Neural progenitor cell (in vitro differentiated cells): ENCODE results near the gene LAMC1. TPM values are rescaled to one million over a fixed set of nuclear protein-coding genes. Genes with fewer than 3 reads are reported as not detected.

Experiments
- DNase-seq: peaks from one replicate; pipeline ENCODE4 v3.0.0-alpha.2; 2016; ENCODE audit warnings: low spot score
- H2AFZ ChIP-seq: fragments of 200-600 bp; sonication (generic); replicated peaks from 2 replicates; pipeline ENCODE4 v1.6.1; 2016; ENCODE audit warnings: antibody characterized with exemption
- H3F3A ChIP-seq: fragments of 200-600 bp; sonication (generic); 2 replicates; pipeline ENCODE4 v1.6.1; 2016; ENCODE audit warnings: antibody characterized with exemption, low read depth
- H3K27ac ChIP-seq: fragments of 200-600 bp; sonication (generic); 2 replicates; pipeline ENCODE4 v1.5.1; 2016; ENCODE audit warnings: mild to moderate bottlenecking
- H3K27me3 ChIP-seq: fragments of 200-600 bp; sonication (generic); 2 replicates; pipeline ENCODE4 v1.6.1; 2016; ENCODE audit warnings: mild to moderate bottlenecking, moderate library complexity
- H3K36me3 ChIP-seq: fragments of 200-600 bp; sonication (generic); 2 replicates; pipeline ENCODE4 v1.5.1; 2016
- H3K4me1 ChIP-seq: fragments of 200-600 bp; sonication (generic); 2 replicates; pipeline ENCODE4 v1.6.1; 2016; ENCODE audit warnings: mixed run types
- H3K4me2 ChIP-seq: fragments of 200-600 bp; sonication (generic); 2 replicates; pipeline ENCODE4 v1.6.1; 2016
- H3K4me3 ChIP-seq: fragments of 200-600 bp; sonication (generic); 2 replicates; pipeline ENCODE4 v1.5.1; 2016
- H3K79me2 ChIP-seq: fragments of 200-600 bp; sonication (generic); 2 replicates; pipeline ENCODE4 v1.6.1; 2016; ENCODE audit warnings: low read depth
- H3K9ac ChIP-seq: fragments of 200-600 bp; sonication (generic); 2 replicates; pipeline ENCODE4 v1.6.1; 2016
- H3K9me3 ChIP-seq: fragments of 200-600 bp; sonication (generic); 2 replicates; pipeline ENCODE4 v1.5.1; 2016; ENCODE audit warnings: low read depth
- H4K20me1 ChIP-seq: fragments of 200-600 bp; sonication (generic); 2 replicates; pipeline ENCODE4 v1.6.1; 2016; ENCODE audit warnings: low read depth
- H3K27ac Mint-ChIP-seq: 3 replicates; pipeline ENCODE4 v1.8.0; 2021; ENCODE audit warnings: mixed read lengths
- H3K27me3 Mint-ChIP-seq: 2 replicates; pipeline ENCODE4 v1.8.0; 2022; ENCODE audit warnings: low read depth, mild to moderate bottlenecking, inconsistent platforms, moderate library complexity, mixed read lengths; ENCODE audit not compliant: insufficient read depth
- H3K36me3 Mint-ChIP-seq: 3 replicates; pipeline ENCODE4 v1.8.0; 2021; ENCODE audit warnings: mixed read lengths
- H3K4me1 Mint-ChIP-seq: 3 replicates; pipeline ENCODE4 v1.8.0; 2021; ENCODE audit warnings: mixed read lengths
- H3K4me3 Mint-ChIP-seq: 3 replicates; pipeline ENCODE4 v1.8.0; 2021; ENCODE audit warnings: mild to moderate bottlenecking, moderate library complexity, mixed read lengths
- H3K9me3 Mint-ChIP-seq: 3 replicates; pipeline ENCODE4 v1.8.0; 2020; ENCODE audit warnings: mixed read lengths
- EZH2 ChIP-seq: fragments of 200-600 bp; sonication (generic); IDR thresholded peaks from 2 replicates; pipeline ENCODE4 v1.6.1; 2017; ENCODE audit warnings: antibody characterized with exemption, mild to moderate bottlenecking, moderate library complexity
- EZH2phosphoT487 ChIP-seq: fragments of 200-600 bp; sonication (generic); IDR thresholded peaks from 2 replicates; pipeline ENCODE4 v1.6.1; 2017; ENCODE audit warnings: antibody characterized with exemption
- total RNA-seq: library from RNA; depleted of rRNA; stranded (reverse); fragments of >200 nt; gene quantifications from 2 replicates; pipeline ENCODE4 v1.2.3, GENCODE V29; 2015; ENCODE audit warnings: low replicate concordance
- TF ChIP-seq, protein P1 (sequence below): fragments of 200-600 bp; sonication (generic); IDR thresholded peaks from 2 replicates; pipeline ENCODE4 v1.5.1; 2017; ENCODE audit warnings: antibody characterized with exemption, mild to moderate bottlenecking

Gene LAMC1
- total RNA-seq, 1 donor from 2014 or later, result 90.2 TPM

DNA sequence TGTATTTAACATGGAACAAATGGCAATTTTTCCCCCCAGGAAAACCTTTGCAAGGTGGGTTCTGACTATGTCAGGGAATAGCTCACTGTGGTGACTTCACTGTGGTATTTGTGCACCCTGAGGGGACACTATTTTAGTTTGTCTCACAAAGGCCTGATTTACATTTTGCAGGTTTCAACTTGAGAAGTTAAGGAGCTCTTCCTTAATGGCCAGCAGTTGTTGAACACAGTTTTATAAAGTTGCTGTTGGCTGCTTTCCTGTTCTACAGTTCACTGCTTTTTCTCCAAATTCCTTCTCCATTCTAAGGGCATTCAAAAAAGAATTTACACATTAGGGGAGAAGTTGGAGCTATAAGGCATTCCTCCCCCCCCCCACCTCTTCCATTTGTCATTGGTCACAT is 4.6 kb downstream of the LAMC1 start:
- Histone ChIP-seq H3K36me3 (no peaks in the 10 kb centered on the region), H3K4me1 (peaks cover 35% of the 10 kb centered on the region), H3K4me3 (no peak overlapping the region), H3F3A (peaks cover 23% of the 10 kb centered on the region), H3K27ac (no peak overlapping the region), H4K20me1 (peaks cover 25% of the 10 kb centered on the region), H3K9me3 (no peaks in the 10 kb centered on the region), H3K79me2 (peaks cover 77% of the 10 kb centered on the region), H3K27me3 (no peaks in the 10 kb centered on the region), H2AFZ (no peak overlapping the region), H3K9ac (no peak overlapping the region), H3K4me2 (peak overlapping the region; percentile 3)
- no peaks in the 10 kb centered on the region for H3K36me3 Mint-ChIP-seq
- TF ChIP-seq EZH2phosphoT487 (no peak), EZH2 (no peak)
- TF ChIP-seq, protein P1, sequence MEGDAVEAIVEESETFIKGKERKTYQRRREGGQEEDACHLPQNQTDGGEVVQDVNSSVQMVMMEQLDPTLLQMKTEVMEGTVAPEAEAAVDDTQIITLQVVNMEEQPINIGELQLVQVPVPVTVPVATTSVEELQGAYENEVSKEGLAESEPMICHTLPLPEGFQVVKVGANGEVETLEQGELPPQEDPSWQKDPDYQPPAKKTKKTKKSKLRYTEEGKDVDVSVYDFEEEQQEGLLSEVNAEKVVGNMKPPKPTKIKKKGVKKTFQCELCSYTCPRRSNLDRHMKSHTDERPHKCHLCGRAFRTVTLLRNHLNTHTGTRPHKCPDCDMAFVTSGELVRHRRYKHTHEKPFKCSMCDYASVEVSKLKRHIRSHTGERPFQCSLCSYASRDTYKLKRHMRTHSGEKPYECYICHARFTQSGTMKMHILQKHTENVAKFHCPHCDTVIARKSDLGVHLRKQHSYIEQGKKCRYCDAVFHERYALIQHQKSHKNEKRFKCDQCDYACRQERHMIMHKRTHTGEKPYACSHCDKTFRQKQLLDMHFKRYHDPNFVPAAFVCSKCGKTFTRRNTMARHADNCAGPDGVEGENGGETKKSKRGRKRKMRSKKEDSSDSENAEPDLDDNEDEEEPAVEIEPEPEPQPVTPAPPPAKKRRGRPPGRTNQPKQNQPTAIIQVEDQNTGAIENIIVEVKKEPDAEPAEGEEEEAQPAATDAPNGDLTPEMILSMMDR, result no peak
- no peaks in the 10 kb centered on the region for H3K9me3 Mint-ChIP-seq
- H3K4me1 Mint-ChIP-seq, result peaks cover 77% of the 10 kb centered on the region
- peak overlapping the region; percentile 81 for H3K27ac Mint-ChIP-seq
- peaks cover 2% of the 10 kb centered on the region for H3K27me3 Mint-ChIP-seq
- H3K4me3 Mint-ChIP-seq, result peak overlapping the region; percentile 68
- no peak for DNase-seq

DNA sequence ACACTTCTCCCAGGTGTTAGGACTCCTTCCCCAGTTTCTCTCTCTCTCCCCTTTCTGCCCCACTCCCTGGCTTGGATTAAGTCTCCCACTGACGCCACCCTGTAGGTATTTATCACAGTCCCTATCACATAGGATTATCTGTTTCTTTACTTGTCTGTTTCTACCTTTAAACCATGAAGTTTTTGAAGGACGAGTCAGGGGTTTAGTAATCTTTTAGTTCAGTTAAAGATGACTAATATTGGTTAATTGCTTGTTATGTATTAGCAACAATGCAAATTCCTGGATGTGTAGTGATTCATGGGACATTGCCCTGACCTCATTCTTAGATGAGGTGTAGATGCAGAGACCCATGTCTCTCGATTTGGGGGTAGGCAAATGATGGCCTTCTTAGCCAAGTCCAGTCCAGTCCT is 6.4 kb downstream of the LAMC1 start:
- H3K4me1 ChIP-seq, result peaks cover 36% of the 10 kb centered on the region
- H3K36me3 ChIP-seq, result no peaks in the 10 kb centered on the region
- no peak overlapping the region for H3K27ac Mint-ChIP-seq
- TF ChIP-seq EZH2 (no peak), EZH2phosphoT487 (no peak)
- TF ChIP-seq, protein P1, result no peak
- no peaks in the 10 kb centered on the region for H3K27me3 ChIP-seq
- H3K4me2 ChIP-seq, result no peak overlapping the region
- peaks cover 6% of the 10 kb centered on the region for H3K36me3 Mint-ChIP-seq
- H3K9me3 ChIP-seq, result no peaks in the 10 kb centered on the region
- H3K4me3 ChIP-seq, result no peak overlapping the region
- peaks cover 18% of the 10 kb centered on the region for H3F3A ChIP-seq
- peaks cover 2% of the 10 kb centered on the region for H3K9me3 Mint-ChIP-seq
- no peak overlapping the region for H3K27ac ChIP-seq
- no peak for DNase-seq
- H3K4me1 Mint-ChIP-seq, result peaks cover 89% of the 10 kb centered on the region
- peaks cover 19% of the 10 kb centered on the region for H4K20me1 ChIP-seq
- no peak overlapping the region for H3K9ac ChIP-seq
- no peak overlapping the region for H3K4me3 Mint-ChIP-seq
- no peak overlapping the region for H2AFZ ChIP-seq
- peaks cover 76% of the 10 kb centered on the region for H3K79me2 ChIP-seq
- H3K27me3 Mint-ChIP-seq, result no peaks in the 10 kb centered on the region

DNA sequence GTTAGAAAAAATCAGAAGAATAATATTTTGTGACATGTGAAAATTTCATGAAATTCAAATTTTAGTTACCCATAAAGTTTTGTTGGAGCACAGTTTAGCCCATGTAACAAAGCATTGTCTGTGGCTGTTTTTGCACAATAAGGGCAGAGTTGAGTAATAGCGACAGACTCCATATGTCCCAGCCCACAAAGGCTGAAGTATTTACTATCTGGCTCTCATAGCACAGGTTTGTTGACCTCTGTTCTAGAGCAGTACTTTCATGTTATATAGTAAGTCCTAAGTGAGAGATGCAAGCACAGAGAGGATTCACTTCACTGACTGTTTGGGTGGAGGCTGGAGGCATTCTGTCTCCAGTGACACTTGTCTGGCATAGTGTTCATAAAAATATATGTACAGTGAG is 6.8 kb downstream of the LAMC1 start:
- peaks cover 6% of the 10 kb centered on the region for H3K36me3 Mint-ChIP-seq
- no peak overlapping the region for H3K9ac ChIP-seq
- H3K9me3 ChIP-seq, result no peaks in the 10 kb centered on the region
- H3K27ac Mint-ChIP-seq, result no peak overlapping the region
- H3K4me1 Mint-ChIP-seq, result peaks cover 87% of the 10 kb centered on the region
- no peak overlapping the region for H3K4me3 ChIP-seq
- peaks cover 17% of the 10 kb centered on the region for H3F3A ChIP-seq
- H3K27ac ChIP-seq, result no peak overlapping the region
- H2AFZ ChIP-seq, result no peak overlapping the region
- peaks cover 15% of the 10 kb centered on the region for H4K20me1 ChIP-seq
- no peaks in the 10 kb centered on the region for H3K27me3 Mint-ChIP-seq
- H3K27me3 ChIP-seq, result no peaks in the 10 kb centered on the region
- TF ChIP-seq EZH2 (no peak), EZH2phosphoT487 (no peak)
- TF ChIP-seq, protein P1, result no peak
- H3K79me2 ChIP-seq, result peaks cover 72% of the 10 kb centered on the region
- no peaks in the 10 kb centered on the region for H3K36me3 ChIP-seq
- H3K4me1 ChIP-seq, result peaks cover 34% of the 10 kb centered on the region
- H3K4me2 ChIP-seq, result no peak overlapping the region
- peaks cover 2% of the 10 kb centered on the region for H3K9me3 Mint-ChIP-seq
- no peak for DNase-seq
- H3K4me3 Mint-ChIP-seq, result no peak overlapping the region
